Posterior cingulate gyrus (tissue), 11 donors: Measurements from ENCODE around the gene VPS16.
"Not testable (repeated sequence)": the region's sequence is repeated elsewhere in the genome, so short reads cannot be mapped to it uniquely, and the experiment has no call there.

ENCODE experiments used
- DNase-seq, 10 donors: peaks; one replicate each; pipeline versions ENCODE4 v3.0.0 to v3.0.0-alpha.2; 2020 to 2021; ENCODE audit warnings: mixed read lengths in 3 of 10
- intact Hi-C: fragments of 100-400 bp; cut with DNase I; formaldehyde crosslinking; loops from one replicate; pipeline ENCODE4 v1.15.1; 2023

VPS16 gene

GRCh38 chr20:2829376-2829775 is 11.2 kb upstream of the VPS16 start:
- no peak for DNase-seq
- intact Hi-C loops = no loop called here

GRCh38 chr20:2831206-2831605 is 9.3 kb upstream of the VPS16 start:
- not testable (repeated sequence) for DNase-seq
- intact Hi-C loops = loop anchor here (10.0 kb wide), 1 partner anchor 166 kb away; the partner anchor contains the start of gene IDH3B

- intact Hi-C loops = loop anchor here (10.0 kb wide), 1 partner anchor 169 kb away; the partner anchor contains the start of gene IDH3B
- DNase-seq = no peak
These were observed 6.8 kb upstream of the VPS16 start for GRCh38 chr20:2833761-2834160.

- intact Hi-C loops = loop anchor here (10.0 kb wide), 1 partner anchor 170 kb away; the partner anchor contains the start of gene IDH3B
These were observed 6.0 kb upstream of the VPS16 start for GRCh38 chr20:2834401-2835110.

GRCh38 chr20:2835331-2835796 is 5.2 kb upstream of the VPS16 start:
- intact Hi-C loops = loop anchor here (10.0 kb wide), 1 partner anchor 171 kb away; the partner anchor contains the start of gene IDH3B
- DNase-seq = peak in 1 of 10 donors; percentile 37

More at GRCh38 chr20:2834401-2835110, 6.0 kb upstream of the VPS16 start:
- peak in 1 of 10 donors; percentile 67 for DNase-seq

GRCh38 chr20:2836035-2836434 is 4.5 kb upstream of the VPS16 start:
- intact Hi-C loops = loop anchor here (10.0 kb wide), 1 partner anchor 171 kb away; the partner anchor contains the start of gene IDH3B
- peak in 1 of 10 donors; percentile 36 for DNase-seq

GRCh38 chr20:2837221-2837960 is 3.2 kb upstream of the VPS16 start:
- intact Hi-C loops = loop anchor here (10.0 kb wide), 1 partner anchor 173 kb away; the partner anchor contains the start of gene IDH3B
- no peak for DNase-seq

GRCh38 chr20:2838170-2838797 is 2.3 kb upstream of the VPS16 start:
- peak in 1 of 10 donors; percentile 73 for DNase-seq
- intact Hi-C loops = loop anchor here (10.0 kb wide), 1 partner anchor 173 kb away; the partner anchor contains the start of gene IDH3B

- no peak for DNase-seq
- intact Hi-C loops = loop anchor here (10.0 kb wide), 1 partner anchor 174 kb away; the partner anchor contains the start of gene IDH3B
These were observed 1.5 kb upstream of the VPS16 start for GRCh38 chr20:2838847-2839671.

- no peak for DNase-seq
- intact Hi-C loops = loop anchor here (2.0 to 10.0 kb wide), 2 partner anchors 33 to 175 kb away; partner anchors contain the start of genes IDH3B and PTPRA
These were observed 810 bp upstream of the VPS16 start for GRCh38 chr20:2839732-2840137.

GRCh38 chr20:2840967-2841531 is 504 bp downstream of the VPS16 start:
- intact Hi-C loops = loop anchor here (2.0 kb wide), 1 partner anchor 32 kb away; the partner anchor contains the start of gene PTPRA
- peak in 7 of 10 donors; percentile 21 to 91 (median 28) for DNase-seq

- no peak for DNase-seq
- intact Hi-C loops = no loop called here
These were observed 5.1 kb downstream of the VPS16 start for GRCh38 chr20:2845607-2846006.

GRCh38 chr20:2846698-2847097 is 6.2 kb downstream of the VPS16 start:
- intact Hi-C loops = no loop called here
- DNase-seq = no peak

- DNase-seq = no peak
These were observed 7.3 kb downstream of the VPS16 start for GRCh38 chr20:2847802-2848201.

GRCh38 chr20:2849529-2849928 is 9.0 kb downstream of the VPS16 start:
- intact Hi-C loops = no loop called here
- DNase-seq = no peak

More at GRCh38 chr20:2847802-2848201, 7.3 kb downstream of the VPS16 start:
- intact Hi-C loops = no loop called here

- intact Hi-C loops = no loop called here
- DNase-seq = no peak
These were observed 10.5 kb downstream of the VPS16 start for GRCh38 chr20:2851086-2851485.

GRCh38 chr20:2858591-2858990 is 18.0 kb downstream of the VPS16 start:
- intact Hi-C loops = no loop called here
- no peak for DNase-seq

GRCh38 chr20:2859330-2860121 is 19.0 kb downstream of the VPS16 start:
- intact Hi-C loops = no loop called here
- no peak for DNase-seq
